ENCODE results near the gene BDH1. TPM values are rescaled to one million over a fixed set of nuclear protein-coding genes. Genes with fewer than 3 reads are reported as not detected.

The BDH1 gene
- total and polyA plus RNA-seq, 2 of the 13 experiments (the other 11 are each of a cell fraction or from before 2014, with no cell fraction given): 21.2 to 71.9 TPM

DNA sequence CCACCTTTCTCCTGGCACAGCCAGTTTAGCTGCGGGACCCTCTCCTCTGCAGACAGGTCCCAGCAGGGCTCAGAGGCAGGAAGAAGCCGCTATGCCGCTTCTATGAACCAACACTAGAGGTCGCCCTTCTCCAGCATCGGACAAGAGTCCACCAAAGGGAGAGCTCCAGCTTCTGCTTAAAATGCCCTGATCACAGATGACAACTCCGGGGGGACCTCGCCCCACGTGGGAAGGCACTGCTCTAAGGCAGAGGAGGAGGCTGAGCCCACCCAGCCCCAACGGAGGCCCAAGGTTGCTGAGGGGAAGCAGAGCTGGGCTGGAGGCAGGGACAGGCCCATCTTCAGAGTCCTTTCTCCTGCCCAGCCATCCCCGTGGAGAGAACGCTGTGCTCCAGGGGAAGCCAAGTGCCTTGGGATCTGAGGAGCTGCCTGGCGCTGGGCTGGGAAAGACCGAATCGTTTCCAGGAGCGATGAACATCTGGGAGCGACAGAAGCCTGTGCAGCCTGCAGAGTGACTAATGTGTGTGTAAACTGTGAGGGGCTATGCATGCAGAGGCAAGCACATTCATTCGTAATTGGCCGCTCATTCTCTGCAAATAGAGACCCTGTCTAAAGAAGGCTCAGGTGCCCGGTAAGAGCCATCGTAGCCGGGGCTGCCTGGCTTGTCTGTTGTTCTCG lies 43.5 kb upstream of the BDH1 start (continued):
- TF ChIP-seq, protein P1, sequence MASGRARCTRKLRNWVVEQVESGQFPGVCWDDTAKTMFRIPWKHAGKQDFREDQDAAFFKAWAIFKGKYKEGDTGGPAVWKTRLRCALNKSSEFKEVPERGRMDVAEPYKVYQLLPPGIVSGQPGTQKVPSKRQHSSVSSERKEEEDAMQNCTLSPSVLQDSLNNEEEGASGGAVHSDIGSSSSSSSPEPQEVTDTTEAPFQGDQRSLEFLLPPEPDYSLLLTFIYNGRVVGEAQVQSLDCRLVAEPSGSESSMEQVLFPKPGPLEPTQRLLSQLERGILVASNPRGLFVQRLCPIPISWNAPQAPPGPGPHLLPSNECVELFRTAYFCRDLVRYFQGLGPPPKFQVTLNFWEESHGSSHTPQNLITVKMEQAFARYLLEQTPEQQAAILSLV (CRISPR knock-in tag; IDR thresholded peaks at IDR 0.05; ENCODE audit: borderline replicate concordance): no peak
- no peak for TF ChIP-seq CHCHD3 (CRISPR knock-in tag; IDR thresholded peaks at IDR 0.05)
- no peak for TF ChIP-seq SMARCE1 (IDR thresholded peaks at IDR 0.05; ENCODE audit: borderline replicate concordance)
- peak; percentile 83; the same call in 1 of the 2 replicates for TF ChIP-seq ZNF572 (CRISPR knock-in tag; IDR thresholded peaks at IDR 0.05)
- no peak for TF ChIP-seq ZFP62 (CRISPR knock-in tag; IDR thresholded peaks at IDR 0.05)
- peak; percentile 49; the same call in 1 of the 2 replicates for TF ChIP-seq MED1 (CRISPR knock-in tag; IDR thresholded peaks at IDR 0.05)
- TF ChIP-seq, protein P2, sequence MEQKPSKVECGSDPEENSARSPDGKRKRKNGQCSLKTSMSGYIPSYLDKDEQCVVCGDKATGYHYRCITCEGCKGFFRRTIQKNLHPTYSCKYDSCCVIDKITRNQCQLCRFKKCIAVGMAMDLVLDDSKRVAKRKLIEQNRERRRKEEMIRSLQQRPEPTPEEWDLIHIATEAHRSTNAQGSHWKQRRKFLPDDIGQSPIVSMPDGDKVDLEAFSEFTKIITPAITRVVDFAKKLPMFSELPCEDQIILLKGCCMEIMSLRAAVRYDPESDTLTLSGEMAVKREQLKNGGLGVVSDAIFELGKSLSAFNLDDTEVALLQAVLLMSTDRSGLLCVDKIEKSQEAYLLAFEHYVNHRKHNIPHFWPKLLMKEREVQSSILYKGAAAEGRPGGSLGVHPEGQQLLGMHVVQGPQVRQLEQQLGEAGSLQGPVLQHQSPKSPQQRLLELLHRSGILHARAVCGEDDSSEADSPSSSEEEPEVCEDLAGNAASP (CRISPR knock-in tag; IDR thresholded peaks at IDR 0.05; ENCODE audit: borderline replicate concordance): 0 out of 2 replicates have a peak, but pooled peaks have one; percentile 11
- TF ChIP-seq SATB2 (CRISPR knock-in tag; IDR thresholded peaks at IDR 0.05): no peak
- 0 out of 2 replicates have a peak, but pooled peaks have one; percentile 22 for TF ChIP-seq ZC3H13 (CRISPR knock-in tag; IDR thresholded peaks at IDR 0.05)
- TF ChIP-seq RELA (CRISPR knock-in tag; IDR thresholded peaks at IDR 0.05): 0 out of 2 replicates have a peak, but pooled peaks have one; percentile 27
- TF ChIP-seq ZNF569 (CRISPR knock-in tag; IDR thresholded peaks at IDR 0.05; ENCODE audit: borderline replicate concordance): no peak
